Endothelial cell of umbilical vein (primary cell): ENCODE data around the gene IL5RA. TPM values are rescaled to one million over a fixed set of nuclear protein-coding genes. Genes with fewer than 3 reads are reported as not detected.

Experiments used
- BruUV-seq: library from RNA; stranded (reverse); fragments of 400-500 nt; replicated peaks from 2 replicates; lab custom pipeline; 2021; lab: Mats Ljungman, UMichigan
- CTCF ChIA-PET: fragments of 300-600, 350-600 bp; sonication (Branson Sonifier 250); formaldehyde crosslinking; loops from one replicate; lab custom pipeline; 2021; ENCODE audit warnings: antibody characterized with exemption, inconsistent platforms; lab: Charles Lee
- POLR2A ChIA-PET: fragments of 300-600, 350-600 bp; sonication (Branson Sonifier 250); formaldehyde crosslinking; loops from one replicate; lab custom pipeline; 2021; ENCODE audit warnings: antibody characterized with exemption, inconsistent platforms; lab: Charles Lee
- DNase-seq: peaks from one replicate; pipeline ENCODE4 v3.0.0-alpha.2; 2011; ENCODE audit warnings: low read depth, low spot score
- FAIRE-seq: peaks from 2 replicates; lab custom pipeline; 2011; peaks lifted over from hg19 to GRCh38; lab: Jason Lieb, UNC
- H2AFZ ChIP-seq: 2 replicates; pipeline ENCODE4 v1.6.0; 2012; ENCODE audit warnings: low read depth, low read length, control low read depth, inconsistent platforms
- H3K27ac ChIP-seq: 2 replicates; pipeline ENCODE4 v1.5.1; 2011; ENCODE audit warnings: low read depth, mild to moderate bottlenecking, control low read depth, low read length, moderate library complexity; ENCODE audit not compliant: insufficient read depth
- H3K27me3 ChIP-seq, 2 experiments: 2 replicates each; pipeline versions ENCODE4 v1.6.0 to v1.6.1; 2011; ENCODE audit warnings: low read length in 2 of 2, mixed read lengths in 1 of 2; ENCODE audit not compliant: control insufficient read depth in 2 of 2, insufficient read depth in 2 of 2
- H3K36me3 ChIP-seq, 2 experiments: 2 replicates in 1 of 2; 3 replicates in 1 of 2; pipeline ENCODE4 v1.5.1; 2011; ENCODE audit warnings: low read length in 2 of 2, mild to moderate bottlenecking in 1 of 2, moderate library complexity in 1 of 2; ENCODE audit not compliant: control insufficient read depth in 2 of 2, insufficient read depth in 2 of 2; ENCODE audit errors: extremely low read depth in 1 of 2
- H3K4me1 ChIP-seq: 3 replicates; pipeline ENCODE4 v1.5.1; 2011; ENCODE audit warnings: mild to moderate bottlenecking, low read length; ENCODE audit not compliant: control insufficient read depth, insufficient read depth; ENCODE audit errors: extremely low read depth
- H3K4me2 ChIP-seq: 2 replicates; pipeline ENCODE4 v1.6.1; 2011; ENCODE audit warnings: low read length, control low read depth, mixed read lengths; ENCODE audit not compliant: insufficient read depth
- H3K4me3 ChIP-seq, 3 experiments: fragments of 200-600 bp in 1 of 3; sonication (generic), shearing (Covaris generic) in 1 of 3; replicated peaks in 1 of 3; 2 replicates each; pipeline ENCODE4 v1.5.1; 2011 to 2016; ENCODE audit warnings: control low read depth in 3 of 3, low read length in 3 of 3, mild to moderate bottlenecking in 2 of 3, inconsistent platforms in 1 of 3, low read depth in 1 of 3, moderate library complexity in 1 of 3; ENCODE audit not compliant: insufficient read depth in 1 of 3
- H3K79me2 ChIP-seq: 2 replicates; pipeline ENCODE4 v1.6.0; 2012; ENCODE audit warnings: low read length, inconsistent platforms; ENCODE audit not compliant: control insufficient read depth, insufficient read depth
- H3K9ac ChIP-seq: replicated peaks from 2 replicates; pipeline ENCODE3; 2011; ENCODE audit warnings: low read length, control low read depth; ENCODE audit not compliant: insufficient read depth; ENCODE audit errors: extremely low read depth
- H3K9me1 ChIP-seq: replicated peaks from 3 replicates; pipeline ENCODE4 v1.6.0; 2011; ENCODE audit warnings: mild to moderate bottlenecking, low read length; ENCODE audit not compliant: control insufficient read depth, insufficient read depth; ENCODE audit errors: extremely low read depth
- H3K9me3 ChIP-seq: replicated peaks from 2 replicates; pipeline ENCODE4 v1.5.1; 2012; ENCODE audit warnings: low read length, inconsistent platforms; ENCODE audit not compliant: control insufficient read depth, insufficient read depth
- H4K20me1 ChIP-seq: replicated peaks from 2 replicates; pipeline ENCODE3; 2011; ENCODE audit warnings: mild to moderate bottlenecking, low read length; ENCODE audit not compliant: control insufficient read depth, insufficient read depth; ENCODE audit errors: extremely low read depth
- EZH2 ChIP-seq: IDR thresholded peaks from 2 replicates; pipeline ENCODE4 v1.6.1; 2012; ENCODE audit warnings: borderline replicate concordance, low read depth, mild to moderate bottlenecking, moderate library complexity, low read length, inconsistent platforms; ENCODE audit not compliant: severe bottlenecking
- FOS ChIP-seq: IDR thresholded peaks from 2 replicates; pipeline ENCODE4 v1.6.1; 2011; ENCODE audit warnings: mild to moderate bottlenecking, low read length, moderate library complexity, borderline replicate concordance; ENCODE audit not compliant: insufficient read depth
- GATA2 ChIP-seq: IDR thresholded peaks from 2 replicates; pipeline ENCODE4 v1.7.0; 2011; ENCODE audit warnings: low read depth, mild to moderate bottlenecking, moderate library complexity, mixed read lengths, low read length; ENCODE audit not compliant: insufficient read length, insufficient read depth
- JUN ChIP-seq: IDR thresholded peaks from 2 replicates; pipeline ENCODE4 v1.6.1; 2011; ENCODE audit warnings: borderline replicate concordance, low read depth; ENCODE audit not compliant: insufficient read length, insufficient read depth
- MAX ChIP-seq: IDR thresholded peaks from 2 replicates; pipeline ENCODE4 v1.6.1; 2011; ENCODE audit not compliant: insufficient read depth, insufficient read length
- MYC ChIP-seq: IDR thresholded peaks from one replicate; pipeline ENCODE4 v1.6.1; 2011; ENCODE audit warnings: mild to moderate bottlenecking, low read depth, low read length
- POLR2A ChIP-seq: IDR thresholded peaks from 2 replicates; pipeline ENCODE4 v1.6.1; 2012; ENCODE audit warnings: low read depth, mild to moderate bottlenecking, control low read depth, low read length
- POLR2AphosphoS5 ChIP-seq: IDR thresholded peaks from 2 replicates; pipeline ENCODE4 v1.6.1; 2012; ENCODE audit warnings: low read depth, mild to moderate bottlenecking, control low read depth, low read length, moderate library complexity; ENCODE audit not compliant: insufficient read depth
- dilution Hi-C: fragments of 300-500 bp; cut with MboI; formaldehyde crosslinking; loops from one replicate; pipeline ENCODE4 v1.15.0; 2019; ENCODE audit warnings: low sequenced_read_pairs; ENCODE audit not compliant: extremely low pct_ligation_motif_present
- intact Hi-C: fragments of 100-400 bp; cut with micrococcal nuclease; formaldehyde crosslinking; loops from one replicate; pipeline ENCODE4 v1.10.0; 2022
- polyA plus RNA-seq, 4 experiments: library from polyadenylated mRNA; depleted of rRNA in 3 of 4; stranded (reverse) in 3 of 4; unstranded in 1 of 4; fragments of >200 nt; gene quantifications; 2 replicates each; pipeline versions ENCODE4 v1.2.1 to v1.2.3, GENCODE V29; 2011 to 2012; ENCODE audit warnings: missing spikeins in 1 of 4
- total RNA-seq: library from RNA; stranded (reverse); gene quantifications from 2 replicates; pipeline ENCODE4 v1.2.3, GENCODE V29; 2021
- TF ChIP-seq, protein P1 (sequence below), 2 donors: IDR thresholded peaks; 1 replicate in 1 of 2; 2 replicates in 1 of 2; pipeline ENCODE4 v1.5.1; 2011; ENCODE audit warnings: low read length in 2 of 2, mild to moderate bottlenecking in 2 of 2, moderate library complexity in 2 of 2, control low read depth in 1 of 2, inconsistent platforms in 1 of 2, low read depth in 1 of 2; ENCODE audit not compliant: insufficient read depth in 1 of 2; ENCODE audit errors: extremely low read depth in 1 of 2

Gene IL5RA
- total and polyA plus RNA-seq, 2 donors (not counting 3 experiments of a cell fraction or from before 2014, with no cell fraction given), result not detected

- no peak overlapping the region for H3K27ac ChIP-seq
- no peaks in the 10 kb centered on the region for H3K9me1 ChIP-seq
- no peak overlapping the region for H3K9ac ChIP-seq
- peaks cover 3 to 4% of the 10 kb centered on the region in 2 experiments for H3K36me3 ChIP-seq
- no peak for TF ChIP-seq POLR2AphosphoS5
- no peak for TF ChIP-seq POLR2A
- no peak for TF ChIP-seq GATA2
- TF ChIP-seq EZH2, result no peak
- TF ChIP-seq FOS, result no peak
- TF ChIP-seq MYC, result no peak
- TF ChIP-seq MAX, result no peak
- TF ChIP-seq, protein P1, sequence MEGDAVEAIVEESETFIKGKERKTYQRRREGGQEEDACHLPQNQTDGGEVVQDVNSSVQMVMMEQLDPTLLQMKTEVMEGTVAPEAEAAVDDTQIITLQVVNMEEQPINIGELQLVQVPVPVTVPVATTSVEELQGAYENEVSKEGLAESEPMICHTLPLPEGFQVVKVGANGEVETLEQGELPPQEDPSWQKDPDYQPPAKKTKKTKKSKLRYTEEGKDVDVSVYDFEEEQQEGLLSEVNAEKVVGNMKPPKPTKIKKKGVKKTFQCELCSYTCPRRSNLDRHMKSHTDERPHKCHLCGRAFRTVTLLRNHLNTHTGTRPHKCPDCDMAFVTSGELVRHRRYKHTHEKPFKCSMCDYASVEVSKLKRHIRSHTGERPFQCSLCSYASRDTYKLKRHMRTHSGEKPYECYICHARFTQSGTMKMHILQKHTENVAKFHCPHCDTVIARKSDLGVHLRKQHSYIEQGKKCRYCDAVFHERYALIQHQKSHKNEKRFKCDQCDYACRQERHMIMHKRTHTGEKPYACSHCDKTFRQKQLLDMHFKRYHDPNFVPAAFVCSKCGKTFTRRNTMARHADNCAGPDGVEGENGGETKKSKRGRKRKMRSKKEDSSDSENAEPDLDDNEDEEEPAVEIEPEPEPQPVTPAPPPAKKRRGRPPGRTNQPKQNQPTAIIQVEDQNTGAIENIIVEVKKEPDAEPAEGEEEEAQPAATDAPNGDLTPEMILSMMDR (IDR thresholded peaks at IDR 0.05; ENCODE audit: extremely low read depth in 1 of 2, insufficient read depth in 1 of 2, low read depth in 1 of 2, low read length in 2 of 2), result no peak
- no peak for TF ChIP-seq JUN
- no peak for FAIRE-seq
- no peaks in the 10 kb centered on the region for H3K27me3 ChIP-seq
- intact Hi-C loops (no loop called here), dilution Hi-C loops (no loop called here)
- ChIA-PET CTCF (interaction anchor here (1.5 kb wide), 1 partner anchor 12 kb away, joined by 3 read pairs; no protein-coding TSS in a partner anchor), POLR2A (no interaction called here)
- no peak for DNase-seq
- peaks cover 40% of the 10 kb centered on the region for H3K79me2 ChIP-seq
- H3K4me1 ChIP-seq, result no peaks in the 10 kb centered on the region
- no peak overlapping the region for H3K4me2 ChIP-seq
- no TSS peak for BruUV-seq
- no peak overlapping the region for H3K4me3 ChIP-seq
- no peaks in the 10 kb centered on the region for H4K20me1 ChIP-seq
- no peaks in the 10 kb centered on the region for H3K9me3 ChIP-seq
- no peak overlapping the region for H2AFZ ChIP-seq
Measured at GRCh38 chr3:3134750-3135448, 24.7 kb upstream of the IL5RA start.
